ENCODE results near the gene PHETA1.

PHETA1 gene

DNA sequence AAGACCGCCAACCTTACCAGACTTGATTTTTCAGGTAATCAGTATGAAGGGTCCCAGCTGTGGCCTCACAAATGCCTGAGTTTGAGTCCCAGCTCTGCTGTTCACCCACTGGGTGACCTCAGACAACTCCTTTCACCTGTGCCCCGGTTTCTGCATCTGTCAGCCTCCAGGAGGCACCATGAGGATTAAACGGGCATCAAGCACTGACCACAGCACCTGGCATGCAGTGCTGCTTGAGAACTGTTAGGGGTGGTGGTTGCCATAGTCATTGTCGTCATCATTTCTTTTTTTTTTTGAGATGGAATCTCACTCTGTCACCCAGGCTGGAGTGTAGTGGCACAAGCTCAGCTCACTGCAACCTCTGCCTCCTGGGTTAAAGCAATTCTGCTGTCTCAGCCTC, 57.9 kb downstream of the PHETA1 start:
- Histone ChIP-seq H3K9me3 (ENCODE audit: control insufficient read depth in 1 of 2, low read length in 2 of 2) (peaks cover under 1 to 3% of the 10 kb centered on the region in 2 donors), H3K27ac (ENCODE audit: low read depth, low read length) (no peak overlapping the region), H3K4me3 (ENCODE audit: low read depth in 1 of 2, low read length in 2 of 2) (no peak overlapping the region), H3K9ac (ENCODE audit: low read depth in 1 of 2, low read length in 2 of 2) (no peak overlapping the region), H3K27me3 (ENCODE audit: control insufficient read depth in 1 of 2, insufficient read depth in 2 of 2, low read length in 2 of 2) (no peaks in the 10 kb centered on the region), H3K4me1 (ENCODE audit: control insufficient read depth in 1 of 2, insufficient read depth in 2 of 2, low read length in 2 of 2) (no peaks in the 10 kb centered on the region), H3K36me3 (ENCODE audit: control insufficient read depth in 1 of 2, insufficient read depth in 2 of 2, low read length in 2 of 2) (no peaks in the 10 kb centered on the region)

Data from duodenal mucosa (tissue), 2 donors.